LNCaP clone FGC (cell line): ENCODE data around the gene FOXRED1.

Experiments
- DNase-seq: peaks from one replicate; pipeline ENCODE4 v3.0.0-alpha.2; 2011; ENCODE audit warnings: low read depth
- H3K4me3 ChIP-seq: 2 replicates; pipeline ENCODE4 v1.5.1; 2011; ENCODE audit warnings: mild to moderate bottlenecking, low read depth, low read length, control low read depth
- TF ChIP-seq, protein P1 (sequence below): IDR thresholded peaks from 2 replicates; pipeline ENCODE4 v1.5.1; 2012; ENCODE audit warnings: mild to moderate bottlenecking; ENCODE audit not compliant: control insufficient read depth, insufficient read depth; ENCODE audit errors: extremely low read depth

FOXRED1 gene

DNA sequence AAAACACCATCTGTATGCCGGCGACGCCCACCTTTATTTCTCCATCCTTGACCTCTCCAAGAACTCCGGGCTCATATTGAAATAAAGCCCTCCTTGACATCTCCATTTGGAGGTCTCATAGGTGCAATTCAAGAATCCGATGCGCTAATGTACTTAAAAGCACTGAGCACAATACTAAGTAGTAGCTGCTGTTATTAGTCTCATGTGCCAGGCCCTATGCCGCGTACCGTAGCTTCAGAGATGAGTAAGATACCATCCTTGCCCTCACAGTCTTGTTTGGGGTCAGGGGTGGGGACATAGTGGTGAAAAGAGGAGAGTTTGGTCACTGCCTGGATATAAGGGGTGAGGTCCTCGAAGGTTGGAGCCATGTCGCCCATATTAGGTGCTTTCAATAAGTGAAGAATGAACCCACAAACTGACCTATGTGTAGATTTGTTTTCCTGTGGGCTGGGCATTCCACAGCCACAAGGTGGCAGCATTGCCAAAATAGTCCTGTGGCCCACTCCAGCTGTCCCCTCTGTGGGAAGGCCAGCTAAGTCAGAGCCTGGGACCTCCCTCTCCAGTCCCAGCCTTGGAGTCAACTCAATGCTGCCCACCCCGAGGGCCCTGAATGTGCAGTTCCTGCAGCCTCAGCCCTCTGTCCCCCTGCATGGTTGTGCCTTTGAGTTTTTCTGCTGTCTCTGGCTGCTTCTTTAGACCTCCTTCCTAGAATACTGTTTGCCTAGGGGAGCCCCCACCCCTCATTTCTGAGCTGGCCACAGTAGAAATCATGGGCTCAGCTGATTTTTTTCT is 41.4 kb downstream of the FOXRED1 start:
- H3K4me3 ChIP-seq = no peak overlapping the region
- DNase-seq = no peak

DNA sequence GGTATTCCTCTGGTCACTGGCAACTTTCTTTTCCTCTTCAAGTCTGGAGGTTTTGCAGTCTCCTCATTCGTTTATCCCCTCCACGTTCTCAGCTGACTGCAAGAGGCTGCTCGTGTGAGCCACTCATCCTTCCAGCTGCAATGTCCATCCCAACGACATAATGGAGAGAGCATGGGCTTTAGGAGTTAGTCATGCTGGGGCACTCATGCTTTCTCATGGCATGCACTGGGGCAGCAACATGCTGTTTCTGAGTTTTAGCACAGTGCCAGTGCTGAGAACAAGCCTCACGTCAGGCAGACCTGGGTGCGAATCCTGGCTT is 42.0 kb downstream of the FOXRED1 start:
- H3K4me3 ChIP-seq = no peak overlapping the region
- TF ChIP-seq, protein P1, sequence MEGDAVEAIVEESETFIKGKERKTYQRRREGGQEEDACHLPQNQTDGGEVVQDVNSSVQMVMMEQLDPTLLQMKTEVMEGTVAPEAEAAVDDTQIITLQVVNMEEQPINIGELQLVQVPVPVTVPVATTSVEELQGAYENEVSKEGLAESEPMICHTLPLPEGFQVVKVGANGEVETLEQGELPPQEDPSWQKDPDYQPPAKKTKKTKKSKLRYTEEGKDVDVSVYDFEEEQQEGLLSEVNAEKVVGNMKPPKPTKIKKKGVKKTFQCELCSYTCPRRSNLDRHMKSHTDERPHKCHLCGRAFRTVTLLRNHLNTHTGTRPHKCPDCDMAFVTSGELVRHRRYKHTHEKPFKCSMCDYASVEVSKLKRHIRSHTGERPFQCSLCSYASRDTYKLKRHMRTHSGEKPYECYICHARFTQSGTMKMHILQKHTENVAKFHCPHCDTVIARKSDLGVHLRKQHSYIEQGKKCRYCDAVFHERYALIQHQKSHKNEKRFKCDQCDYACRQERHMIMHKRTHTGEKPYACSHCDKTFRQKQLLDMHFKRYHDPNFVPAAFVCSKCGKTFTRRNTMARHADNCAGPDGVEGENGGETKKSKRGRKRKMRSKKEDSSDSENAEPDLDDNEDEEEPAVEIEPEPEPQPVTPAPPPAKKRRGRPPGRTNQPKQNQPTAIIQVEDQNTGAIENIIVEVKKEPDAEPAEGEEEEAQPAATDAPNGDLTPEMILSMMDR = no peak
- DNase-seq = no peak

More for the DNA sequence above, 41.4 kb downstream of the FOXRED1 start:
- TF ChIP-seq, protein P1 = peak; percentile 95

DNA sequence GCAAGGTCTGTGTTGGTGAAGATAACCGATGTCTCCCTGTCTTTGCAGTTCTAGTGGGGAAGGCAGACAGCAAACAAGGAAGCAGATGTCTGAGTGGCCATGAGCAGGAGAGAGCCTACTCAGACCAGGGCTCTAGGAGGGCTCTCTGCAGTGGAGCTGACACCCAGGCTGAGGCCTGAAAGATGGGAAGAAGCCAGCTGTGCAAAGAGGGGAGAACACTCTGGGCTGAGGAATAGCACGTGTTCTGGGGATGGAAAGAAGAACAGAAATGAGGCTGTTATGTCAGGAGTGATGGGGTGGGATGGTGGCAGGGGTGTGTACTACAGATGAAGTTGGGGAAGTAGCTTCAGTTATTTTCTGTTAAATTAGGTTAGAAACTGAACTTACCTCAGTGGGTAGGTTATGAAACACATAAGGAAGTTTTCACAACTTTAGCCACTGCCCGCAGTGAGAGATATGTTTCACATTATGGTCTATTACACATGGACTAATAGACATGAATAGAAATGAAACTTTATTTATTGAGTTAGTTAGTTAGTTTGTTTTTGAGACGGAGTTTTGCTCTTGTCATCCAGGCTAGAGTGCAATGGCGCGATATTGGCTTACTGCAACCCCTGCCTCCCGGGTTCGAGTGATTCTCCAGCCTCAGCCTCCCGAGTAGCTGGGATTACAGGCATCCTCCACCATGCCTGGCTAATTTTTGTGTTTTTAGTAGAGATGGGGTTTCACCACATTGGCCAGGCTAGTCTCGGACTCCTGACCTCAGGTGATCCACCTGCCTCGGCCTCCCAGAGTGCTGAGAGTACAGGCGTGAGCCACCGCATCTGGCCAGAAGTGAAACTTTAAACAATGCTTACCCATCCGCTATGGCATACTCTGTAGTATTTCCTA is 42.7 kb downstream of the FOXRED1 start:
- TF ChIP-seq, protein P1 = no peak
- no peak for DNase-seq
- H3K4me3 ChIP-seq = no peak overlapping the region

DNA sequence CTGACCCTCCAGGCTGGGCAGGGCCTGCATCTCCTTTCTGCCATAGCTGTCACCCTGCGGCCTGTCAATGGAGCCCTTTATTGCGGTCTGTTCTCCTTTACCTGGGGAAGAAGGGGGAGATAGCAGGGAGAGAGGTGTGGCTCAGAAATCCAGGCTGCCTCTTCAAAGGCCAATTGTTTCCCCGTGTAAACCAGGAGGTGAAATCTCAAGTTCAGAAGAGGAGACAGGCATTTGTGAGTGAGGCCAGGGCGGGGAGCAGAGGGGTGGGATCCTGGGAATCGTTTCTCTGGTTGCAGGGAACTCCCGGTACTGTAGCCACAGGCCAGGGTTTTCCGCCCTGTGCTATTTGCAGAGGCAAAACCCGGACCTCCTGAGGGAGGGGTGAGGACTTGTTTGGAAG is 44.0 kb downstream of the FOXRED1 start:
- TF ChIP-seq, protein P1 = no peak
- no peak overlapping the region for H3K4me3 ChIP-seq
- DNase-seq = no peak

DNA sequence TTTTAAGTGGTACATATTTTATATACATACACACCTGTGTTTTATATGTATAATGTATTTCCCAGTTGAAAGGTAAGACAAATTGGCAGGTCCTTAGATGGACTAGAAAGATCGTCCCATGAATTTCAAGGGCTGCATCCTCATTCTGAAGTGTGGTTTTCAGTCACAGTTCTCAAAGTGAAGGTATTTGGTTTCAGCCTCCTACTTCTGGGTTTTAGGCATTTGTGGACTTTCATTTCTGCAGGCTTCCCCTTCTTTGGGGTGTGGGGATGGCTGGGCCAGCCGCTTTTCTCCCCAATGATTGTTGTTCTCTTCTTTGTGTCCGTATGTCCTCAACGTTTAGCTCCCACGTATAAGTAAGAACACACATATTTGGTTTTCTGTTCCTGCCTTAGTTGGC is 44.9 kb downstream of the FOXRED1 start:
- no peak for DNase-seq
- TF ChIP-seq, protein P1 = no peak
- no peak overlapping the region for H3K4me3 ChIP-seq

DNA sequence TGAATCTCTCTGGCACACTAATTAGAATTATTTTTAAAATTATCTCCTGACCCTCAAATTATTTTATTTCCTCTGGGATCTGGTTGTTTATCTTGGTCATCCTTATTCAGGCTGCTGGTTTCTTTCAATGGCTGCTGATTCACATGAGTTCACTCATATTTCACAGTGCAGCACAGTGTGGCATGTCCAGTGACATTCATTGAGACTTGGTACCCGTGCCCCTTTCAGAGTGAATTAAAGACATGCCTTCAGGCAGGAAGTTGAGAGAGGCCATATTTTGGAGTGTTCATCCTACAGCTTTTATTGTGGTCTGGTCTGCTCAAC is 48.4 kb downstream of the FOXRED1 start:
- H3K4me3 ChIP-seq = no peak overlapping the region
- DNase-seq = no peak
- TF ChIP-seq, protein P1 = no peak
